Prostate gland (tissue), 2 donors: Measurements from ENCODE around the gene SLC34A1.

Experiments
- POLR2A ChIP-seq: fragments of 450-650 bp; IDR thresholded peaks from one replicate; pipeline ENCODE4 v1.6.1; 2016; ENCODE audit warnings: antibody characterized with exemption, mild to moderate bottlenecking
- POLR2AphosphoS5 ChIP-seq: sonication (generic); formaldehyde crosslinking; IDR thresholded peaks from one replicate; pipeline ENCODE4 v1.6.1; 2017; ENCODE audit warnings: antibody characterized with exemption
- TF ChIP-seq, protein P1 (sequence below), 4 experiments: fragments of 200-600 bp in 2 of 4; fragments of 450-650 bp in 2 of 4; sonication (generic) in 2 of 4; IDR thresholded peaks; 1 replicate in 3 of 4; 2 replicates in 1 of 4; pipeline ENCODE4 v1.5.1; 2016 to 2019; ENCODE audit warnings: antibody characterized with exemption in 4 of 4, mild to moderate bottlenecking in 2 of 4, moderate library complexity in 2 of 4

DNA sequence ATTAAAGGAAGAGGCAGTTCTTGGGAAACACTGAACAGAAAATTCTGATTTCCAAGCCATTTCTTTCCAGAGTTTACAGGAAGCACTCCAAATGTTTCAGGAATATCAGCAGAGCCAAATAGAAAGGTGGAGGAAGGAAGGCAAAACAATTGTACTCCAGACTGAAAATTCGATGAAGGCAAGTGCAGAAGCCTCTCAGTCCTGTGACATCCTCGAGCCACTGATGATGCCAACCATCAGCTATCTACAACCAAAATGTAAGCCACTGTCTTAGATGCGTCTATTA, 34.9 kb upstream of the SLC34A1 start:
- TF ChIP-seq POLR2A: no peak
- TF ChIP-seq, protein P1, sequence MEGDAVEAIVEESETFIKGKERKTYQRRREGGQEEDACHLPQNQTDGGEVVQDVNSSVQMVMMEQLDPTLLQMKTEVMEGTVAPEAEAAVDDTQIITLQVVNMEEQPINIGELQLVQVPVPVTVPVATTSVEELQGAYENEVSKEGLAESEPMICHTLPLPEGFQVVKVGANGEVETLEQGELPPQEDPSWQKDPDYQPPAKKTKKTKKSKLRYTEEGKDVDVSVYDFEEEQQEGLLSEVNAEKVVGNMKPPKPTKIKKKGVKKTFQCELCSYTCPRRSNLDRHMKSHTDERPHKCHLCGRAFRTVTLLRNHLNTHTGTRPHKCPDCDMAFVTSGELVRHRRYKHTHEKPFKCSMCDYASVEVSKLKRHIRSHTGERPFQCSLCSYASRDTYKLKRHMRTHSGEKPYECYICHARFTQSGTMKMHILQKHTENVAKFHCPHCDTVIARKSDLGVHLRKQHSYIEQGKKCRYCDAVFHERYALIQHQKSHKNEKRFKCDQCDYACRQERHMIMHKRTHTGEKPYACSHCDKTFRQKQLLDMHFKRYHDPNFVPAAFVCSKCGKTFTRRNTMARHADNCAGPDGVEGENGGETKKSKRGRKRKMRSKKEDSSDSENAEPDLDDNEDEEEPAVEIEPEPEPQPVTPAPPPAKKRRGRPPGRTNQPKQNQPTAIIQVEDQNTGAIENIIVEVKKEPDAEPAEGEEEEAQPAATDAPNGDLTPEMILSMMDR (IDR thresholded peaks at IDR 0.05): no peak
- TF ChIP-seq POLR2AphosphoS5: no peak
